ENCODE measurements around the gene CHST15.
A peak's percentile ranks its signal among the peaks of the same experiment; 100 is the strongest.

Gene CHST15

DNA sequence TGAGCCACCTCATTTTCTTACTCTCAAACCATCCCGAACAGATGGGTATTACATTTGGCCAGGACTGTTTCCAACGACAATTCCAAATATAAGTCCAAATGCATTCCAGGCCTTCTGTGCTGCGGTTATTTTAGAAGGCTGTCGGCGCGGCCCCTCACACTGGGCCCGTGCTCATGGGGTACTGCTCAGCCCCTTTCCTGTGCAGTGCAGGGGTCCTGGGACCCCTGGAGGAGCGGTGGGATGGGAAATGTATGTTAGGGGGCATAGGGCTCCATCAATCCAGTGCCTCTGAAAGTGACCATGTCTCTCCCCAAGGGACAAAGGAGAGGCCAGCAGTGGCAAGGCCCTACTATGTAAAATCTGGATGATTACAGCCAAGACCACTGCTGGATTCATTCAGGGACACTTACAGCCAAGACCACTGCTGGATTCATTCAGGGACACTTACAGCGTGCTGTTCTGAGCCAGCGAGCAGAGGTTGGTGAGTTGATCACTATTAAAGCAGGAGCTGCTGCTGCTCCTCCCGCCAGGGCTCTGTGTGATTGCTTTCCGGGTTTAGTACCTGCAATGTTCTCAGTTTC is 66.3 kb downstream of the CHST15 start:
- DNase-seq = no peak

DNA sequence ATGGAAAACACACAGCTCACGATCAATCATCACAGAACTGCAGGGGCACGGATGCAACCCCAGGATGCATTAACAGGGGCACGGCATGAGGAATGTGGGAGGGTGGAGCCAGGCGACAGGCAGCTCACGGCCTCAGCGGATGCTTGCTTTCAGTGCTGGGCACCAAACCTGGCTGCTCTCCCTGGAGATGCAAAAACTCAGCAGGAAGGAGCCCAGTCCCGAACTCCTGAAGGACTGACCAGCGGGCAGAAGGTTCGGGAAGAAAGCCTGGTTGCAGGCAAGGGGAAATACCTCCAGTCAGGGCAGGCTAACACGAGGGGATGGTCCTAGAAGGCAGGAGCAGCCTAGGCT is 66.8 kb downstream of the CHST15 start:
- DNase-seq = no peak

DNA sequence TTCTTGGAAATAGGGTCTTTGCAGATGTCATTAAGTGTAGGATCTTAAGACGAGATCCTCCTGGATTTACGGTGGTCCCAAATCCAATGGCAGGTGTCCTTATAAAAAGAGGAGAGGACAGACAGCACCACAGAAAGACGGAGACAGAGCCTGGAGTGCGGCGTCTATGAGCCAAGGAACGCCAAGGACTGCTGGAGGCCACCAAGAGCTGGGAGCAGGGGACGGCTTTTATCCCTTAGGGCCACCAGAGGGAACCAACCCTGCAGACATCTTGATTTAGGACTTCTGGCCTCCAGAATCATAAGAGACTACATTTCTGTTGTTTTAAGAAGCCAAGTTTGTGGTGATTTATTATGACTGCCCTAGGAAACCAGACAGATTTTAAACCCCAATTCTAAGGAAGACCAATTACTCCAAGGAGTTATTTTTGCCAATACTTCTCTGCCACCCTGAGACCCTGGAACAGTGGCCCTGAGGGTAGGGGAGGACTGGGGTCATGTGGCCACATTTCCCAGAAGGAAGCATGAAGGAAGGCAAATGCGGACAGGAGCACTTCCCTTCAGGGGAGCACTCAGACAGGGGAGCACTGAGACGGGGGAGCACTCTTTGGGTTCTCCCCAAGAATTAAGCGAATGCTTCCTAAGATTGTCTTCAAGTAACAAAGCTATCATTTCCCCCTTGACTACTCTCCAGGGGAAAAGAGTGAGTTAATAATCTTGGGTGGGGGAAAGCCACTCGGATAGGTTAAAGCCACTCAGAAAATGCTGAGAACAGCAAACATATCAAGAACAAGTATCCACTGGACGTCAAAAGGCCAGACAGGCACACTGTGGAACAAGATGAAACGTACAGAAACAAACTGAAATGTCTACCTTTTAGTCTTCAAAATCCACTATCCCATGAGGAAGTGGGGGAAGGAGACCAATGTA is 67.5 kb downstream of the CHST15 start:
- DNase-seq = peak; percentile 20

DNA sequence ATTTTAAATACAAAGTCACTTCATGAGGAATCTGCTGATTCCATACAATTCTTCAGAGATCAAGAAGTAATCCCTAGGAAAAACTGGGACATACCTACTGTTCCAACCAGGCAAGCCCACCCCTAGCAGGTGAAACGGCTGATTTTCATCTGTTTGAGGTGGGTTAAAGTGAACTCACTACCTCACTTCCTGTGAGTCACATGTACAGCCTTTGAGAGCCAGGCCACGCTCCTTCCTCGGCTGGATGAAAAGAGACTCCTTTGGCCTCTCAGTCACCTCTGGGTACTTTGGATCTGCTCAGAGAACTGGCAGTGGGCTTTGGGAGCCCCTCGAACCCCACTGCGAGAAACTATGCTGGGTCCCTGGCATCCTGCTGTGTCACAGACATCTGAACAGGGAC is 68.2 kb downstream of the CHST15 start:
- no peak for DNase-seq

DNA sequence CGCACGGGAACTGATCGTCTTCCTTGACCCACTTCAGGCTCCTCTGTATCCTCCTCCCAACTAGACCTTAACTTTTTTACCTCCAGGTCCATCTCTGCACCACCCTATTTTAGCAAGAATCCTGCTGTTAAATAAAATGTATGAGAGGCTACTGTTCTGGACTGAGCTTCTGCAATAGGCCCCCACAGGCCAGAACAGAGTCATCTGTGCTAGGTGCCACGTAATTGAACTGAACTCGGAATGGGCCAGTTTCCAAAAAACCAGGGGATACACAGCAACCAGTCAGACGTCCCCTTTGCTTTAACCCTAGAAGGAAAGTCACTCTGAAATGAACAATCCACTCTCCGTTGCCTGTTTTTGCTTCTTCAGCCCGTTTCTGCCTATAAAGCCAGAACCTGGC is 71.3 kb downstream of the CHST15 start:
- DNase-seq = no peak

DNA sequence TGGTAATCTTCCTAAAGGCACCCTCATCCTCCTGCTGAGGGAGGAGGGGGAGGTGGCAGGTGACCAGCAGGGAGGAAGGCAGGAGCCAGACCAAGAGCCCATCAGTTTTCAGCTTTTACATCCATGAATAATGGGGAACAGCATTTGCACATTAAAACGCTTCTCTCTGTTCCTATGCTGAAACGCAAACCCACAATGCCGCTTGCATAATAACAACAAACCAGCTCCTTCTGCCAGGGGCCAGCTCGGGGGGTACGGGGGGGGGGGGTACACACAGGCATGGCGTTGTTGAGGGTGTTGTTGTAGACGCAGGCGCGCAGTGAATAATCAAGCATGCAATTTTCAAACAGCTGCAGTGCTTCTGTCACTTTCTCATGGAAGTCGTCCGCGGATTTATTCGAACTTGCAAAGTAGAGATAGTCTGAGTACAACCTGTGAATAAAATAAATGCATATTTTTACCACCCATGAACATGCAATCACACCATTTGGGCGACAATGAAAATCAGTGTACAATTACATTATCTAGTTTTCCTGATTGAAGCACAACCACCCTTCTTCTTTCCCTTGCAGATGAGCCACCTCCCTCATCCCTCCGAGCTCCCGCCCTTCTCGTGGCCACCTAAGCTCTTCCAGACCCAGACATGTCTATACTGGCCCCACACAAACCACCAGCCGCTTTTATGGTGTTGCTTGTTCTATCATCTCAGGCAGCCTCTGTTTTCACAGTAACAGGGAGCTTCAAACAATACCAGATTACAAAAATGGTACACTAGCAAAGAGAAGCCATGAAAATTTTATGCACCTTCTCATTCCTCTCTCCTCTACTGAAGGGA is 72.2 kb downstream of the CHST15 start:
- DNase-seq = no peak

DNA sequence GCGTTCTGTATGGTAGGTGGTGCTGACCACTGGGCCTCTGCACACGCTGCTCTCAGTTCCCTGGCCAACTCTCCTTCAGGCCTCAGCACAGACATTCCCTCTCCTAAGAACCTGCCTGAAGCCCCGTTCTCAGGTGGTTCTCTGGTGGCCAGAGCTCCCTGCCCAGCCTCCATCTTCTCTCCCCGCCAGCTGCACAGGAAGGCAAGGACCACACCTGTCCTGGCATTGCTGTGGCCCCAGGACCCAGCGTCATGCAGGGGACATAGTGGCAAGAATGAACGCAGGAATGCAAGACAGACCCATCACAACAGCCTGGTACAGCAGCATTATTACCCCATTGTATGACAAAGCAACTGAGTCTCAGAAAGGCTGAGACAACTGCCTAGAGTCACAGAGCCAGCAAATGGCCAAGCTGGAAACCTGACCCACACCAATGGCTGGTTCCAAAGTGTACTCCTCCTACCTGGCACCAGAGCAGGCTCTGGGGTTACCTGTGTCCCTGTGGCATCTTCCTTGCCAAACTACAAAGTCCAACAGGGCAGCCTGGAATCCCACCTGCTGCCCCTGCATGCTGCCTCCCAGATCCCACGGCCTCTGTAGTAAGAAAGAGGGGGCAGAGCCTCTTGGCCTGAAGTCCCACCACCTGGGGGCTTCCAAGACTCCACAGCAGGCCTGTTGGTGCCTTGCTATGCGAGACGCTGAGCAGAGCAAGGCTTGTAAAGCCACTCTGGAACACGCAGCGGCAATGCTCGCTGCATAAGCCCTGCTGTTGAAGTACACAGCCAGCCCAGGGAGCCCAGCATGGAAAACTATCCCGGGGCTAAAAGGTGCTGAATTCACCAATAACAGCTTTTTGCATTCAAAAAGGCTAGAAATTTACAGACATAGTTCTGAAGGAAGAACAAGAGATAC is 73.3 kb downstream of the CHST15 start:
- DNase-seq = no peak

DNA sequence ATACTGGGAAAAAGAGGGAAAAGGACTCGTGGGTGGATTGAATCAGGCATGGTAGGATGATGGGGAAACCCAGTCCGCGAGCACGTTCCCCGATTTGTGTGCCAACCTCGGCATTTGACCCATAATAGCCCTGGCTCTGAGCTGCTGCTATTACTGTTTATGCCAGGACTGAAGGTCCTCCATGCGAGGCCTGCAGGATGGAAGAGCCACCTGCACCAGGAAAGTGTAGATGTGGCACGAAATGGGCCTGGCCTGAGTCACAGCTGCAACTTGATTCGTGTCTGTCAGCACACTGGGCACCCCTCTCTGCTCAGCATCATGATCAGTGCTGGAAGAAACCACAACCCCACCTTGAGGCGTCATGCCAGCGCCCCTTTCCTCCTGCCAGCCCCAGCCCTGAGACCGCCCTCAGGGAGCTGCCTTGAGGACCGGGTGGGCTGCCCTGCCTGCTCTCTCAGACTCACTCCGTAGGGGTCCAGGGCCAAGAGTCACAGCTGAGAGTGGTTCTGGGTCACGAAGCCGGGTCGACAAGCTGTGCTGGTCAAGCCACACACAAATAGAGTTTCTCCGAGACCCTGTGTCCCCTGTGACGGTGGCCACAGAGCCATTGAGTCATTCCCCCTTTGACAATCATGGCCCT is 74.4 kb downstream of the CHST15 start:
- no peak for DNase-seq

DNA sequence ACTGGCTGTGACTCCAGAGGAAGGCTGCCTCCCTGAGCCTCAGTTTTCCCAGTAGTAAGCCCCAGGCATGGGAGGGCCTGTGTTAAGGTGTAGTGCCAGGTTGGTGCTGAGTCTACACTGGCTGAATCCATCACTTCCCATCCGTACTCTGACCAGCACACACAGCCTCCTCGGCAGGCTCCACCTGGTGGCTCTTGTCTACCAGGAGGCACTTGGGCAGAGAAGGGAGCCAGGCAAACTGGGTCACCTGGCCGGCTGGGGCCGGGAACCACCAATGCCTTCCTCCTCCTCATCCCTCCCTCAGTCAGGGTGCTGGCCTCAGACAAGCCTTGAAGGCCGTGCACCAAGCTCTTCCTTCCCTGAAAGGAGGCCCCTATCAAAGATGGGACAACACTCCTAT is 75.7 kb downstream of the CHST15 start:
- DNase-seq = no peak

DNA sequence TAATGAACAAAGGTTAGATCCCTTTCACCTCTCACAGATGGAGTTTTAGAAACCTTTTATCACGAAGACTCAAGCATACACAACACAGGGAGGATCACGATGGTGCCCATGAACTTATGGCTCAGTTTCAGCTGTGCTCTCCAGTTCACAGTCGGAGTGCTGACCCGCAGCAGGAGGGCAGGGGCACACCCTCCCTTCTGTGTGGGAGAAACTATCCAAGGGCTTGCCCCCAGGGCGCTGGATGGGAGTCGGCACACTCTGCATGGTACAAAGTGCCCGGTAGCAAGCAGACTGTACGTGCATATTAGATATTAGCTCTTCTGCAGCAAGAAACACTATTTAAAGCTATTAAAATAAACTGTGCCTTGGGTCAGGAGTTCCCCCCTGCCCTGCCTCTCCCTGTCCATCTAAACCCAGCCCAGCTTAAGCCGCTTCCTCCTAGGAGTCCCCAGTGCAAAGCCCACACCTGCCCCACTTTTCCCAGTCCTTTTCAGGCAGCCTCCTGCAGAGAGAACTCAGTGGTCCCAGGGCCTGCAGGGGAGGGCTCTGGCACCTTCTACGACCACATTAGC is 76.5 kb downstream of the CHST15 start:
- DNase-seq = no peak

DNA sequence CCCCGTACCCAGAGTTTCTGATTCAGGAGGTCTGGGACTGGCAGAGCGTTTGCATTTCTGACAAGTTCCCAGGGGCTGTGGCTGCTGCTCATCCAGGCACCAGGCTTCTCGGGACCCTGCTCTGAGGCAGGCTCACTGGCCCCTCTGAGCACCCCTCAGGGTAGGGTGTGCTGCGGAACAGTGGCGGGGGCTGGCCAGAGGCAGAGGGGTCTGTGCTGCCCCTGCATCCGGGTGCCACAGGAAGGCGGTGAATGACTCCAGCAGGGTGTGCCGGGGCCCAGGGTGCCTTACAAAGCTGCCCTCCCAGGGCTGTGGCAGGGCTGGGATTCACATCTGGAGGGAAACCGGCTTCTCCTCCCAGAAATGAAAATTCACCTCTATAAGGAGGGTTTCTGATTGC is 77.4 kb downstream of the CHST15 start:
- no peak for DNase-seq

DNA sequence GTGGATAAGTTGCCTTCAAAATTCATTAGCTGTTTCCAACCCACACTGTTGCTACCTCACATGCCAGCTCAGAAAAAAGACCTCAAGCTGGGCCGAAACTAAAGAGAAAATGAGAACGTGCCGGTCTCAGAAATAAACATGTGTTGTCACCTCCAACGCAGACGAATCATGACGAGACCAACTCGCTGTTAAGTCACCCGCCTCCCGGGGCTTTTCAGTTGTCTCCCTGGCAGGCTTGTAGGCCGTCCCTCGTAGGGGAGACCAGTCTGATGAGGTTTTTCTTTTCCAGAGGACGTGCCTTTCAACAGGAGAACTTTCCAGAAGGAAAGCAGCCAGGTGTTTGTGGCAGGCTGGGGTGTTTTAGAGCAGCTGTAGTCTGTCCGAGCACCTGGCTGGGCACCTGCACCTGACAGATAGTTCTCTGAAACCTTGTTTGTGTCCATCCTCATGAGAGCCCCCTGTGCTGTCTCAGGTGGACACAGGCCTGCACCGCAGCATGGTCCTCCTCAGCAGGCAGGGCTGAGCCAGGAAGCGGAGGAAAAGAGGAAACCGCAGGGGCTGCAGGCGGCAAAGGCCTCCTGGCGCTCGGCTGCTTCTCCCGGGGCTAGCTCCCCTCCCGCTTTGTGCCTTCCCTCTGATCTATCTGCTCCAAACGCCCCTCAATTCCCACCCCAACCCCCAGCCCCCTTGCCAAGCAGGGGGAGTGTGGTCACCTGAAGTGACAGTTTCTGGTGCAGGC is 78.8 kb downstream of the CHST15 start:
- DNase-seq = no peak

DNA sequence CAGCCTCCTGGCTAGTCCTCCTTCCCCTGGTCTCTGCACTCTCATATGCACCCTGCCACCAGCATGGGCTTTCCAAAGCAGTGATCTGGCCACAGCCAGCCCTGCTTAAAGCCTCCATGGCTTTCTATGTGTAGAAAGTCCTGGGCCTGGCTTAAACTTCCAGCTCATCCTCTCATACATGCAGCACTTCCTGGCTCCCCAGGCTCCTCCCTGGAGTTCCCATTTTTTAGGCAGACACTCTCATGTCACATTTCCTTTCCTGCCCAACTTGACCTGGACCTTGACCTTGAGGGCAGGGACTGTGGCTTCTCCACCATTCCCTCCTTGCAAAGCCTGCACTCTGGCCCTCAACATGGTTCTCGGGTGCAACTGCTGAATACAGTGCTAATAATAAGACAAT is 79.5 kb downstream of the CHST15 start:
- no peak for DNase-seq

DNA sequence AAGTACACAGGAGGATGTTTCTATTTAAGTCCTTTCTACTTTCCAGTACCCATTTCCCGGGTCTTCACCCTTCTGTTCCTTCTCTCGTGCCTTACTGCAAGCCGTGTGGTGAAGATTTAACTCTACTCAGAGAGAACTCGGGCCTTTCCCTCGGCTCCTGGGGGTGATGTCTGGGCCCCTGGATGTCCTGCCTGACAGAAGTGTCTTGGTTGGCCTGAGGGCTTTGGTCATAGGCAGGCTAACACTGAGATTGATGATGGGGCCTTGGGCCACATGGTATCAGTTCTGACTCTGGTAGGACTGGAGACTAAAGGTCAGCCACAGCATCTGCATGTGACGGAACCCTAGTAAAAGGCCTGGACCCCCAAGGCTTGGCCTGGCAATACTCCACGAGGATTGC is 80.4 kb downstream of the CHST15 start:
- DNase-seq = no peak

DNA sequence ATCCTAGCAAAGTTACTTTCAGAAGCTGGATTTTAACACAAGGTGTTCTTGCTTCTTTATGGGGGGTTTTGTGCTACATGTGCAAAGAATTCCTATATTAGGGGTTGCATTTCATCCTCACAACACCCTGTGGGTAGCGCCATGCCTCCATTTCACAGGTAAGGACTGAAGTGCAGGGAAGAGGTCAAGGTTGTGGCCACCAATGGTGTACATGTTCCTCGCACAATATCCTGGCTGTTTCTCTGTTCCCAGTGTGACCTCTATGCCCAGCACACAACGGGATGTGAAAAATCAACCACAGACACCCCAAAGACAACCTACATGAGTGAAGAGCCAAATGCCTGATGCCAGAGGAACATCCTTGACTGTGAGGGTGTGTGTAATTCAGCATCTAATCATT is 80.8 kb downstream of the CHST15 start:
- no peak for DNase-seq

DNA sequence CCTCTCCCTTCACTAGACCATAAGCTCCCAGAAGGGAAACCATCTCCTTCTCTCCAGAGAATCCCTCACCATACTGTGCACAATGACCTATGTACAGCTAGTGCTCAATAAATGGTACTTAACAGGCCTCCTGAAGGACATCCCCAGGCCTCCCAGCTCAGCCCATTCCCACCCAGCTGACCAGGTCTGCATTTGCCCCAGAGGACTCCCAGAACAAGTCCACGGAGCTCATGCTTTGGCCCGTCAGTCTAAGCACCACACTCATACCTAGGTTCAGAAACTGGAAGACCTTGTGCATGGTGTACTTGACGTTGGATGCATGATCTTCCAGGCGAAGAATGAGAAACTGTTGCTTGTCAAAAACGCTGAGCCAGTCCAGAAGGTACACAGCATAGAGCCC is 81.3 kb downstream of the CHST15 start:
- no peak for DNase-seq

DNA sequence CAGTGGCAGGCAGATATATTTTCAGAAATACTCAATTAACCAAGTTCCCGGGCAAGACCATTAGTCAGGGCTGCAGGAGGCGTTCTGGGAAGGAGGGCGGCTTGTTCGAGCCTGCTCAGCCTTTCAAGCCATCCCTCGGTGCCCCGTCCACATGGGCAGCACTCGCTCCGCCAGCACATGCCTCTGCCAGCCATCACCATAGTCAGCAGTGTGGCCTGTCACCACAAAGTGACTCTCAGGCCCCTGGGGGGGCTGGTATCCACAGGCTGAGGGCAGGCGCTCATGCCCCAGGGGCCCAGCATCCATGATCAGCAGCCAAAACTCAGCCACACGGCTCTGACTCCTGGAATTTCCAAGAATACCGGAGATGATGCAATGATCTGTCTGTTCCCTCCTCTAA is 81.9 kb downstream of the CHST15 start:
- no peak for DNase-seq

DNA sequence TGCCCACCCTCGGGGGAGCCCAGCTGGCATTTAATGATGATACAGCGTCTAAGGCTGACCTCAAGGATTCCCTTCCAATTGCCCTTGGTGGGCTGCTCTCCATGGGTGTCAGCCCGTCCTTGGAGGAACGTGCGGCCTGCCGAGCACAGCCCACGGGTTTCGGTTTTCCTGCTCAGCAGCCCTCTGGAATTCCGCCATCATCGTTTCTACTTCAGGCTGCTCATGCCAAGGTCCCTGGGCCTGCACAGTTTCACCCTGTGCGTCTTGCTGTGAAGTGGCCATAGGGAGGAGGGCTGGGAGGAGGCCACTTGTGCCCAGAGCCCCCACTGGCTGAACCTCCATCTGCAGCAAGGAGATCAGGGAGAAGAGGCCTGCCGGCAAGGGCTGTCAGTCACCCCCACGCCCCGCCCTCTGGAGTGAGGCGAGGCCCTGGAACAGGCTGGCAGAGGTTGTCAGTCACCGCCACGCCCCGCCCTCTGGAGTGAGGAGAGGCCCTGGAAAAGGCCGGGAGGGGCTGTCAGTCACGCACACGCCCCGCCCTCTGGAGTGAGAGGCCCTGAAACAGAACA is 82.8 kb downstream of the CHST15 start:
- DNase-seq = peak; percentile 27

DNA sequence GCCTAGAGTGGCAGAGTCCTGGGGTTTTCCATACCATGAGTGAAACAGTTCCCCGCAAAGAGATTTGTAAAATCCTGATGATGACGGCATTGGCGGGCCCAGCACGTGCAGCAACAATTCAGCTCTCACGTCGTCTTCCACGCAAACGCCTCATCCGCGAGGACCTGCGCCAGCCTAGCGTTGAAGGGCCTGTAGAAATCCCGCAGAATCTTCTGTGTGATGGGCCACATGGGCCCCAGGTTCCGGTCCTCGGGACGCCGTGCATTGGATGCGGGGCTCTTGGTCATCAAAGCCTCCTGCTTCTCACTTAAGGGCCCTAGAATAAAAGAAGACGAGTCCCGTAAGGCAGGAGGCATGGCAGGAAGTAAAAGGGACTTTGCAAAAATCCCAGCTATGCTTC is 83.4 kb downstream of the CHST15 start:
- no peak for DNase-seq

DNA sequence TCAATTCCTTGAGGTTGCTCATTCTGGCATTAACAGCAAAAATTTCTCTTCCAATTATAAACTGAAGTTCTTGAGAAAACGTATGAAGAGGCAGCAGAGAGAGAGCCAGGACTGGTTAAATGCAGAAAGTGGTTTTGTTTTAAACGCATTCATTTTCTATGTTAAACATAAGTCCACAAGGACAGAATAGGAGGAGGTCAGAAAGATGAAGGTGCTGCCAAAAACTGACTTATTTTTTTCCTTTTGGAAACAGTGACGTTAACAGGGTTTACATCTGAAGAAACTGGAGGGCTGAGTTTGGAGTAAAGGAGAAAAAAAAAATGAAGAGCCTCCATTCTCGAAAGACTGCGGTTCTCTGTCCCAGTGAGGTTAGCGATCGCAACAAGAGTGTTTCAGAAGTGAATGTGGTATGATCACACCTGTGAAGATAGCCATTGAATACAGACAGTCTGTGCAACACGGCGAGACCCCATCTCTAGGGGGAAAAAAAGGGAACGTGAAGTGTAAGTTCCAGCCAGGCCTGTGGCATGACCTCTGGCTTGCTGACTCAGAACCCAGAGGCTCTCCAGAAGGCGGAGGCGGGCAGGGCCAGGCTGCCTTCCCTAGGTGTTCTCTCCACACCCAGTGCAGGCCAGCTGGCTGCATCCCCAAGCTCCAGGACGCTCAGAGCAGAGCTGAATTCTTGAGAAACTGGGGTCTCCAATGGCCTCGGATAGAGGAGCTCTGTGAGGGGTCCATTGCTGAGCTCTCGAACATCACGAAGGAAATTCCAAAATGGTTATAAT is 84.0 kb downstream of the CHST15 start:
- DNase-seq = no peak

Measured in hematopoietic multipotent progenitor cell treated with erythropoietin and hydrocortisone succinate and interleukin-3 and kit ligand, for 8 days (in vitro differentiated cells).